ENCODE results near the gene CEMIP. TPM values are rescaled to one million over a fixed set of nuclear protein-coding genes. Genes with fewer than 3 reads are reported as not detected.
"Not testable (repeated sequence)": the region's sequence is repeated elsewhere in the genome, so short reads cannot be mapped to it uniquely, and the experiment has no call there.

The CEMIP gene
- polyA plus RNA-seq, 1 donor (not counting 4 experiments of a cell fraction or from before 2014, with no cell fraction given), result 2.3 TPM

- Histone ChIP-seq H3K4me2 (ENCODE audit: control insufficient read depth, extremely low read depth, insufficient read depth, low read depth, low read length) (no peak overlapping the region), H3K36me3 (ENCODE audit: control insufficient read depth in 2 of 2, extremely low read depth in 1 of 2, insufficient read depth in 2 of 2, low read length in 2 of 2) (peaks cover 6 to 11% of the 10 kb centered on the region in 2 experiments)
- TF ChIP-seq CTCF (optimal IDR thresholded peaks at IDR 0.05 in 1 of 3, IDR thresholded peaks at IDR 0.05 in 1 of 3, conservative IDR thresholded peaks at IDR 0.05 in 1 of 3; ENCODE audit: extremely low read depth in 1 of 3, insufficient read depth in 2 of 3, low read length in 3 of 3) (no peak), EZH2 (IDR thresholded peaks at IDR 0.05; ENCODE audit: low read length) (no peak)
These were observed 174.1 kb downstream of the CEMIP start for GRCh38 chr15:80953001-80953952.

DNA sequence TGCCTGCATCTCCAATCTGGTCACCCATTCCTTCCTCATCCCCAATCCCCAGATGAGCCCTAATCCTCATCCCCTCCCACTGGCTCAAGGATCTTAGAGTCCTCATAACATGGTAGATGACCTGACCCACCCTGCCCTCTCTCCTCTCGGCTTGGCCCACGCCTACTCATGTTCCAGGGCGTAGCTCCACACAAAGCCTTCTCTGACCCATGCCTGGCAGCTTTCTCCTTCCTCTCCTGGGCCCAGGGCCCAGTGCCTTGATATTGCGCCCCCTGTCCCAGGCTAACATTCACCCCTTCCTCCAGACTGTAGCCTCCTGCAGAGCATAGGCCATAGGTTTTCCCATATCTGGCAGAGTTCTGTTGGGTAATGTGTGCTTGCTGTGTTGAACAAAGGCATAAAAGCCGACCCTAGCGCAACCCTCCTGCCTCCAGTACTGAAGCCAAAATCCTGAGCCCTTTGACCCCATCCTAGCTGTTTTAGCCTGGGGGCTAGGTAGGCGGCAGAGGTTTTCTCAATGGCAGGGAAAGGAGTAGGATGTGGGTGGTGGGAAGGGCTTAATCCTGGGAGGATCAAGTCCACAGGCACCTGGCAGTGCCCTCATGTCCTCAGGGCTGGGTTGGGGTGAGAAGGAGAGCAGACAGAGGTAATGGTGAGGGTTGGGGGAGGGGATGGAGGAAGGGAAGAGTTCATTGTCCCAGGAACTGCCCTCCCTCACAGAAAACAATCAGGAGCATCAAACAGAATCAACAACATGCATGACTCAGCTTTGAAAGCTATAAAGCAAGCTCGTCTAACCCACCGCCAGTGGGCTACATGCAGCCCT lies 175.0 kb downstream of the CEMIP start:
- dilution Hi-C loops (cut with MboI; ENCODE audit: extremely low pct_ligation_motif_present, low sequenced_read_pairs), result no loop called here
- DNase-seq (ENCODE audit: low read depth, low spot score) (no peak), FAIRE-seq (no peak)
- no peak overlapping the region for H3K27ac ChIP-seq (ENCODE audit: control insufficient read depth, insufficient read depth, low read length)
- H3K4me3 ChIP-seq (ENCODE audit: control insufficient read depth in 2 of 3, extremely low read depth in 1 of 3, insufficient read depth in 2 of 3, low read depth in 1 of 3, low read length in 3 of 3), result no peak overlapping the region
- no peaks in the 10 kb centered on the region for H3K27me3 ChIP-seq (ENCODE audit: control insufficient read depth, extremely low read depth, insufficient read depth, low read length)
- no peak overlapping the region for H2AFZ ChIP-seq (ENCODE audit: control insufficient read depth, low read length)
- no peaks in the 10 kb centered on the region for H3K9me3 ChIP-seq (ENCODE audit: control insufficient read depth, low read depth, low read length)
- peaks cover 23% of the 10 kb centered on the region for H3K4me1 ChIP-seq (ENCODE audit: control insufficient read depth, extremely low read depth, insufficient read depth, low read length)
- peaks cover 3% of the 10 kb centered on the region for H4K20me1 ChIP-seq (ENCODE audit: control insufficient read depth, extremely low read depth, insufficient read depth, low read length)
- no peak overlapping the region for H3K4me2 ChIP-seq (ENCODE audit: control insufficient read depth, extremely low read depth, insufficient read depth, low read depth, low read length)
- H3K9me1 ChIP-seq (ENCODE audit: control insufficient read depth, extremely low read depth, insufficient read depth, low read length), result peaks cover 3% of the 10 kb centered on the region
- TF ChIP-seq CTCF (optimal IDR thresholded peaks at IDR 0.05 in 1 of 3, IDR thresholded peaks at IDR 0.05 in 1 of 3, conservative IDR thresholded peaks at IDR 0.05 in 1 of 3; ENCODE audit: extremely low read depth in 1 of 3, insufficient read depth in 2 of 3, low read length in 3 of 3) (no peak), EZH2 (IDR thresholded peaks at IDR 0.05; ENCODE audit: low read length) (no peak)
- no peaks in the 10 kb centered on the region for H3K79me2 ChIP-seq (ENCODE audit: control insufficient read depth, insufficient read depth, low read length)
- H3K36me3 ChIP-seq (ENCODE audit: control insufficient read depth in 2 of 2, extremely low read depth in 1 of 2, insufficient read depth in 2 of 2, low read length in 2 of 2), result peaks cover 3 to 5% of the 10 kb centered on the region in 2 experiments
- no peak overlapping the region for H3K9ac ChIP-seq (ENCODE audit: control insufficient read depth, extremely low read depth, insufficient read depth, low read length)

More at GRCh38 chr15:80953001-80953952, 174.1 kb downstream of the CEMIP start:
- Histone ChIP-seq H3K9me1 (ENCODE audit: control insufficient read depth, extremely low read depth, insufficient read depth, low read length) (peaks cover 3% of the 10 kb centered on the region), H3K4me1 (ENCODE audit: control insufficient read depth, extremely low read depth, insufficient read depth, low read length) (peaks cover 23% of the 10 kb centered on the region), H2AFZ (ENCODE audit: control insufficient read depth, low read length) (no peak overlapping the region), H3K79me2 (ENCODE audit: control insufficient read depth, insufficient read depth, low read length) (no peaks in the 10 kb centered on the region), H3K27me3 (ENCODE audit: control insufficient read depth, extremely low read depth, insufficient read depth, low read length) (no peaks in the 10 kb centered on the region), H3K27ac (ENCODE audit: control insufficient read depth, insufficient read depth, low read length) (no peak overlapping the region), H3K9me3 (ENCODE audit: control insufficient read depth, low read depth, low read length) (no peaks in the 10 kb centered on the region), H3K4me3 (ENCODE audit: control insufficient read depth in 2 of 3, extremely low read depth in 1 of 3, insufficient read depth in 2 of 3, low read depth in 1 of 3, low read length in 3 of 3) (no peak overlapping the region), H4K20me1 (ENCODE audit: control insufficient read depth, extremely low read depth, insufficient read depth, low read length) (peaks cover 3% of the 10 kb centered on the region), H3K9ac (ENCODE audit: control insufficient read depth, extremely low read depth, insufficient read depth, low read length) (no peak overlapping the region)
- dilution Hi-C loops (cut with MboI; ENCODE audit: extremely low pct_ligation_motif_present, low sequenced_read_pairs), result no loop called here
- FAIRE-seq (no peak), DNase-seq (ENCODE audit: low read depth, low spot score) (no peak)

- peaks cover 23% of the 10 kb centered on the region for H3K4me1 ChIP-seq (ENCODE audit: control insufficient read depth, extremely low read depth, insufficient read depth, low read length)
- dilution Hi-C loops (cut with MboI; ENCODE audit: extremely low pct_ligation_motif_present, low sequenced_read_pairs), result not testable (repeated sequence)
These were observed 176.6 kb downstream of the CEMIP start for GRCh38 chr15:80955571-80956452.

More at GRCh38 chr15:80955571-80956452, 176.6 kb downstream of the CEMIP start:
- FAIRE-seq (peak; percentile 71), DNase-seq (ENCODE audit: low read depth, low spot score) (peak; percentile 80)
- H3K4me2 ChIP-seq (ENCODE audit: control insufficient read depth, extremely low read depth, insufficient read depth, low read depth, low read length), result peak overlapping the region; percentile 37
- not testable (repeated sequence) for H4K20me1 ChIP-seq (ENCODE audit: control insufficient read depth, extremely low read depth, insufficient read depth, low read length); H3K9me1 ChIP-seq (ENCODE audit: control insufficient read depth, extremely low read depth, insufficient read depth, low read length); H3K9me3 ChIP-seq (ENCODE audit: control insufficient read depth, low read depth, low read length); H3K36me3 ChIP-seq (ENCODE audit: control insufficient read depth in 2 of 2, extremely low read depth in 1 of 2, insufficient read depth in 2 of 2, low read length in 2 of 2); H3K9ac ChIP-seq (ENCODE audit: control insufficient read depth, extremely low read depth, insufficient read depth, low read length); H3K79me2 ChIP-seq (ENCODE audit: control insufficient read depth, insufficient read depth, low read length); H2AFZ ChIP-seq (ENCODE audit: control insufficient read depth, low read length); H3K27me3 ChIP-seq (ENCODE audit: control insufficient read depth, extremely low read depth, insufficient read depth, low read length); H3K4me3 ChIP-seq (ENCODE audit: control insufficient read depth in 2 of 3, extremely low read depth in 1 of 3, insufficient read depth in 2 of 3, low read depth in 1 of 3, low read length in 3 of 3)
- peak overlapping the region; percentile 45 for H3K27ac ChIP-seq (ENCODE audit: control insufficient read depth, insufficient read depth, low read length)

All from keratinocyte (primary cell).